ENCODE results near the gene PHOX2A.

The PHOX2A gene

DNA sequence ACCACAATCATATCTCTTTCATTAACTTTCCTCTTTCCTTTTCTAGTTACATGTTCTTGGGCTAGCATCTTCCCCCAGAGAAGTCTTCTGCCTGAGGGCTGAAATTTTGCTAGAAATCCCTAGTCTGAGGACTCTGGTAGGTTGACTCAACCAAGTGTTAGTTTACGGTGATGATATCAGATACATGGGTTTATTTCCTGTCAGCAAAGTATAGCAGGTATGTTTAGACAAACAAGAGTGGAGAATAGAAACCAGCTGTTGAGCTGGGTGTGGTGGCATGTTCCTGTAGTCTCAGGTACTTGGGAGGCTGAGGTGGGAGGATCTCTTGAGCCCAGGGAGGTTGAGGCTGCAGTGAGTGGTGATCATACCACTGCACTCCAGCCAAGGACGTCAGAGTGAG lies 40.8 kb downstream of the PHOX2A start:
- TF ChIP-seq GATA2 (IDR thresholded peaks at IDR 0.05; ENCODE audit: low read depth, low read length) (no peak), GATA3 (IDR thresholded peaks at IDR 0.05; ENCODE audit: low read depth, low read length) (no peak)

DNA sequence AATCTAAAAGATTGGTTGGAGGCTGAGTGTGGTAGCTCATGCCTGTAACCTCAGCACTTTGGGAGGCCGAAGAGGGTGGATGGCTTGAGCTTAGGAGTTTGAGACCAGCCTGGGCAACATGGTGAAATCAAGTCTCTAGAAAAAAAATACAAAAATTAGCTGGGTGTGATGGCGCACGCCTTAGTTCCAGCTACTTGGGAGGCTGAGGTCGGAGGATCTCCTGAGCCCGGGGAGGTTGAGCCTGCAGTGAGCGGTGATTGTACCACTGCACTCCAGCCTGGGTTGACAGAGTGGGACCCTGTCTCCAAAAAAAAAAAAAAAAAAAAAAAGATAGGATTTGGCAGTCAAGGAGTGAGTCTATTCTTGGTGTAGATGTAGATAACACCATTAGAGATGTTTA lies 41.4 kb downstream of the PHOX2A start:
- TF ChIP-seq GATA3 (IDR thresholded peaks at IDR 0.05; ENCODE audit: low read depth, low read length) (no peak), GATA2 (IDR thresholded peaks at IDR 0.05; ENCODE audit: low read depth, low read length) (no peak)

DNA sequence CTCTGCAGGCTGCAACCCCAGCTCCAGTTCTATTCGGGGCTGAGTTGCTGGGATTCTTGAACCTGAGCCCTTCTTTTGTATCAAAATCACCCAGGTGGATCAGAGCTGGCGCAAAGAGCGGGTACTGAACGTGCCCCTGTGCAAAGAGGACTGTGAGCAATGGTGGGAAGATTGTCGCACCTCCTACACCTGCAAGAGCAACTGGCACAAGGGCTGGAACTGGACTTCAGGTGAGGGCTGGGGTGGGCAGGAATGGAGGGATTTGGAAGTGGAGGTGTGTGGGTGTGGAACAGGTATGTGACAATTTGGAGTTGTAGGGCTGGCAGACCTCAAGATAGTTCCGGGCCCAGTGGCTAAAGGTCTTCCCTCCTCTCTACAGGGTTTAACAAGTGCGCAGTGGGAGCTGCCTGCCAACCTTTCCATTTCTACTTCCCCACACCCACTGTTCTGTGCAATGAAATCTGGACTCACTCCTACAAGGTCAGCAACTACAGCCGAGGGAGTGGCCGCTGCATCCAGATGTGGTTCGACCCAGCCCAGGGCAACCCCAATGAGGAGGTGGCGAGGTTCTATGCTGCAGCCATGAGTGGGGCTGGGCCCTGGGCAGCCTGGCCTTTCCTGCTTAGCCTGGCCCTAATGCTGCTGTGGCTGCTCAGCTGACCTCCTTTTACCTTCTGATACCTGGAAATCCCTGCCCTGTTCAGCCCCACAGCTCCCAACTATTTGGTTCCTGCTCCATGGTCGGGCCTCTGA lies 48.3 kb downstream of the PHOX2A start:
- TF ChIP-seq GATA2 (IDR thresholded peaks at IDR 0.05; ENCODE audit: low read depth, low read length) (no peak), GATA3 (IDR thresholded peaks at IDR 0.05; ENCODE audit: low read depth, low read length) (no peak)

DNA sequence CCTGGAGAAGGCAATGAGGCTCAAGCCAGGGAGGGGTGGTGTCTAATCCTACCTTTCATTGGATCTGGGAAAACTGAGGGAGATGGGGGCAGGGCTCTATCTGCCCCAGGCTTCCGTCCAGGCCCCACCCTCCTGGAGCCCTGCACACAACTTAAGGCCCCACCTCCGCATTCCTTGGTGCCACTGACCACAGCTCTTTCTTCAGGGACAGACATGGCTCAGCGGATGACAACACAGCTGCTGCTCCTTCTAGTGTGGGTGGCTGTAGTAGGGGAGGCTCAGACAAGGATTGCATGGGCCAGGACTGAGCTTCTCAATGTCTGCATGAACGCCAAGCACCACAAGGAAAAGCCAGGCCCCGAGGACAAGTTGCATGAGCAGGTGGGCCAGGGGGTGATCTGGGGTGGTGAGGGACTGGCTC lies 52.0 kb downstream of the PHOX2A start, which contains the start of gene FOLR1:
Gene FOLR1, plus strand, starts transcription at position 180 of the 421 bp plus-strand sequence. Its CDS starts 34 bp downstream, at position 214.
- TF ChIP-seq GATA3 (IDR thresholded peaks at IDR 0.05; ENCODE audit: low read depth, low read length) (no peak), GATA2 (IDR thresholded peaks at IDR 0.05; ENCODE audit: low read depth, low read length) (no peak)

DNA sequence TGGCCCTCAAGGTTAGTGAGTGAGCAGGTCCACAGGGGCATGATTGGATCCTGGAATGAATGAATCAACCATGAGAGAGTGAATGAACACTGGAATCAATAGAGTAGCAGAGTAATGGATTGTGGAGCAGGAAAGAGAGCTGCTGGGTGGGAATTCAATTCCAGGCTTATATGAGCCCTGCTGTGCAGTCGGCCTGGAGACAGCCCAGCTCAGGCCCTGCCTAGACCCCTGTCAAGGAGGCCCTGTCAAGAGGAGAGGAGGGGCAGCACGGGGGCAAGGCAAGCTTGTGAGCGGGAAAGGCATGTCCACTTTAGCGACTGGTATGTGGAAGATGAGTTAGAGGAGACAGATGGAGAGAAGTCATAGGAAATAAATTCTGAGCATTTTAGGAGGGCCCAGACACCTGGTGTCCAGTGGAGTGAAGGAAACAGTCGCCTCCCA lies 53.3 kb downstream of the PHOX2A start:
- TF ChIP-seq GATA3 (IDR thresholded peaks at IDR 0.05; ENCODE audit: low read depth, low read length) (no peak), GATA2 (IDR thresholded peaks at IDR 0.05; ENCODE audit: low read depth, low read length) (no peak)

DNA sequence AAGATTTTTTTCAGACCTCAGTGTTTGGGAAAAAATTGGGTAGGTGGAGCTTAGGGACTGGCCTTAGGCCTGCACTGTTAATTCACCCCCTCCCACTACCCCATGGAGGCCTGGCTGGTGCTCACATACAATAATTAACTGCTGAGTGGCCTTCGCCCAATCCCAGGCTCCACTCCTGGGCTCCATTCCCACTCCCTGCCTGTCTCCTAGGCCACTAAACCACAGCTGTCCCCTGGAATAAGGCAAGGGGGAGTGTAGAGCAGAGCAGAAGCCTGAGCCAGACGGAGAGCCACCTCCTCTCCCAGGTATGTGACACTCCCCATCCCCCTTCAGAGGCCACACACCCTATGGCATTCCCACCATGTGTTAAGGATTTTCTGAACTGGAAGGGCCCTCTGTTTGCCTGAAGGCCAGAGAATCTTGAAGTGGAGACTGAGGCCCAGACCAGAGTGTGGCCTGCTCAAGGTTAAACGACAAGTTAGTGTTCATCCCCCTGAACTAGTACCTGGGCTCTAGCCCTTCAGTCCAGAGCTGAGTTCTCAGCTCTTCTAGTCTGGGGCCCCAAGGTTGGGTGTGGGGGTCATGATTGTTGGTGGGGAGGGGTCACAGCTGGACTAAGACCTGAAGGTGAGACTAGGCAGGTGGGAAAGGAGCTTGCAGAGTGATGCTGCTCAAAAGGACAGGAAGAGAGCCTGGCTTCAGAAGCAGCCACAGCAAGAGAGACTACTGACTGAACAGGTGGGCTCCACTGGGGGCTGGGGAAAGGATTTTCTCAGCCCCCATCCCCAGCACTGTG lies 54.3 kb downstream of the PHOX2A start:
- TF ChIP-seq GATA3 (IDR thresholded peaks at IDR 0.05; ENCODE audit: low read depth, low read length): no peak
- no peak for TF ChIP-seq GATA2 (IDR thresholded peaks at IDR 0.05; ENCODE audit: low read depth, low read length)

Data from SH-SY5Y (cell line).